Left hindlimb (tissue), 1 donor: Measurements from ENCODE around the gene TTC12.
A peak's percentile ranks its signal among the peaks of the same experiment; 100 is the strongest.
"Not testable (repeated sequence)": the region's sequence is repeated elsewhere in the genome, so short reads cannot be mapped to it uniquely, and the experiment has no call there.

Source experiments
- DNase-seq: peaks from one replicate; pipeline ENCODE4 v3.0.0-alpha.2; 2018

TTC12 gene

GRCh38 chr11:113286509-113287497, 27.6 kb upstream of the TTC12 start:
- no peak for DNase-seq

GRCh38 chr11:113287801-113288200, 26.6 kb upstream of the TTC12 start:
- DNase-seq = no peak

- DNase-seq = no peak
Observed at GRCh38 chr11:113288286-113288863, 26.0 kb upstream of the TTC12 start.

- DNase-seq = peak; percentile 71
Observed at GRCh38 chr11:113289431-113290187, 24.8 kb upstream of the TTC12 start.

- no peak for DNase-seq
Observed at GRCh38 chr11:113293936-113294335, 20.4 kb upstream of the TTC12 start.

- DNase-seq = no peak
Observed at GRCh38 chr11:113295993-113296392, 18.4 kb upstream of the TTC12 start.

GRCh38 chr11:113296447-113297205, 17.8 kb upstream of the TTC12 start:
- no peak for DNase-seq

- DNase-seq = not testable (repeated sequence)
Observed at GRCh38 chr11:113298496-113298895, 15.9 kb upstream of the TTC12 start.

- DNase-seq = no peak
Observed at GRCh38 chr11:113304916-113305315, 9.5 kb upstream of the TTC12 start.

- peak; percentile 73 for DNase-seq
Observed at GRCh38 chr11:113305440-113306336, 8.7 kb upstream of the TTC12 start.

GRCh38 chr11:113308601-113309000, 5.8 kb upstream of the TTC12 start:
- DNase-seq = no peak

- no peak for DNase-seq
Observed at GRCh38 chr11:113311536-113311935, 2.8 kb upstream of the TTC12 start.

- no peak for DNase-seq
Observed at GRCh38 chr11:113313601-113314000, 782 bp upstream of the TTC12 start.

GRCh38 chr11:113314065-113314388, 356 bp upstream of the TTC12 start:
- no peak for DNase-seq

- DNase-seq = no peak
Observed at GRCh38 chr11:113315811-113316210, 1.4 kb downstream of the TTC12 start.

- DNase-seq = no peak
Observed at GRCh38 chr11:113316256-113316655, 1.9 kb downstream of the TTC12 start.

GRCh38 chr11:113317339-113317738, 3.0 kb downstream of the TTC12 start:
- DNase-seq = no peak

GRCh38 chr11:113319085-113319484, 4.7 kb downstream of the TTC12 start:
- no peak for DNase-seq

- no peak for DNase-seq
Observed at GRCh38 chr11:113322158-113322557, 7.8 kb downstream of the TTC12 start.

GRCh38 chr11:113324250-113324649, 9.9 kb downstream of the TTC12 start:
- no peak for DNase-seq

GRCh38 chr11:113329725-113330124, 15.3 kb downstream of the TTC12 start:
- no peak for DNase-seq

- no peak for DNase-seq
Observed at GRCh38 chr11:113331441-113331840, 17.1 kb downstream of the TTC12 start.
